Central memory CD8-positive, alpha-beta T cell (primary cell): ENCODE data around the gene MYO1F.

ENCODE experiments used
- ATAC-seq: fragments of 150-1000 bp; cut with Tn5 transposase; replicated peaks from 2 replicates; pipeline ENCODE4 v1.10.0; 2022; ENCODE audit warnings: mild to moderate bottlenecking, moderate FRiP score, moderate number of reproducible peaks; ENCODE audit not compliant: poor library complexity, severe bottlenecking; ENCODE audit errors: extremely low read depth
- DNase-seq, 2 donors: peaks; one replicate each; pipeline ENCODE4 v3.0.0; 2021; ENCODE audit warnings: low spot score in 2 of 2
- H3K27ac Mint-ChIP-seq: one replicate; pipeline ENCODE4 v1.8.0; 2022; ENCODE audit warnings: low read depth, mild to moderate bottlenecking, moderate library complexity, mixed read lengths
- H3K27me3 Mint-ChIP-seq: one replicate; pipeline ENCODE4 v1.8.0; 2022; ENCODE audit warnings: mixed read lengths
- H3K36me3 Mint-ChIP-seq: one replicate; pipeline ENCODE4 v1.8.0; 2022; ENCODE audit warnings: mild to moderate bottlenecking, moderate library complexity, mixed read lengths; ENCODE audit not compliant: insufficient read depth
- H3K4me1 Mint-ChIP-seq: one replicate; pipeline ENCODE4 v1.8.0; 2022; ENCODE audit warnings: mixed read lengths
- H3K4me3 Mint-ChIP-seq: one replicate; pipeline ENCODE4 v1.8.0; 2022; ENCODE audit warnings: mild to moderate bottlenecking, moderate library complexity, mixed read lengths
- H3K9me3 Mint-ChIP-seq: one replicate; pipeline ENCODE4 v1.8.0; 2022; ENCODE audit warnings: mixed read lengths

The MYO1F gene

DNA sequence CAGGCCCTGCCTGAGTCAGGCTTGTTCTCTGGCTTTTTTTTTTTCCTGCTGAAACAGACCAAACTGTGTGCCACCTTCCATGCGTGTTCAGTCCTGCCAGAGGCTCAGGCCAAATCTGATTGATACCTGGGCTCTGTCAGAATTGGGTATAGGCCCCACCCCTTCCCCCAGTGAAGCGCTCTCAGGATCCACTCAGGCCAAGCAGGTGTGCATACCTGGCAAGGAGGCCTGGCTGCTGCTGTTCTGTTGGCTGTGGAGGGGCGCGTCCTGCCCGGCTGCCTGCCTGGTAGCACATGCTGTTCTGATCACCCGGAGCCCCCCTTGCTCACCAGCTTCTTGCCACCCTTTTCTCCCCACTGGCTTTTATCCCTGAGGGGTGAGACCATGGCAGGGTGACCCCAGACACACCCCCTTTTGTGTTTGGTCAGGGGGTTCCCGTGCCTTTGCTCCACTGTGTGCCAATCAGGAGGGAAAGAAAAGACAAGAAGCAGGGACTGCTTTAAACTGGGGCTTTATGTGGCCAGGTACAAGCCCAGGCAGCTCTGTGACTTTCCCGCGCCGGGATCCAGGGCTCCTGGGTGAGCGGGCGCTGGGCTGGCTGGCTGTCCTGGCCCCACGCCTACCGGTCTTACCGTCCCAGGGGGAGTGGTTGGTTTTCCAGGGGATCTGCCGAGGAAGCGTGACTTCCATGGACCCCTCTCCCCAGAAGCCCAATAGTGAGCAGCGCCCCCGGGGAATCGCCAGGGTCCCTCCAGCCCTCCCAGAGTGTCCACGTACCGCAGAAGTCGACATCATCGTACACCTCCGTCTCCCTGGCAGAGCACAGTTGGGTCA lies 87.5 kb downstream of the MYO1F start:
- peaks cover 52% of the 10 kb centered on the region for H3K36me3 Mint-ChIP-seq
- no peaks in the 10 kb centered on the region for H3K9me3 Mint-ChIP-seq
- peak overlapping the region; percentile 25 for H3K27ac Mint-ChIP-seq
- H3K4me1 Mint-ChIP-seq = peaks cover 27% of the 10 kb centered on the region
- DNase-seq (no peak), ATAC-seq (no peak)
- no peaks in the 10 kb centered on the region for H3K27me3 Mint-ChIP-seq
- no peak overlapping the region for H3K4me3 Mint-ChIP-seq

DNA sequence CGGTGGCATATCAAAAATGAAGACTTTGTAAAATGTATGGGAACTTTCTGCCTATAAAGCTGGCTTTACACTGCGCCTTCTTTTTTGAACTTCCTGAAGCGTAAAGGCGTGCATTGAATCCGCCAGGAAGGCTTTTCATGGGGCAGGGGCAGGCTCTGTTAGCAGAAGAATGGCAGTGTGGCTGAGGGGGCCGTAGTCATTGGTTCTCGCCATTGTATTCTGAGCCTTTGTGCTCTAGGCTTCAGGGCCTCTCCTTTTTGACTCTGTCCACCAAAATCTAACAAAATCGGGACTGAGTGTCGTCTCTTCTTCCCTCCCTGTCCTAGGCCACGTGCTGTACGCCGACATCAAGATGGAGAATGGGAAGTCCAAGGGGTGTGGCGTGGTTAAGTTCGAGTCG lies 88.9 kb downstream of the MYO1F start:
- Mint-ChIP-seq H3K4me1 (peaks cover 27% of the 10 kb centered on the region), H3K9me3 (no peaks in the 10 kb centered on the region), H3K36me3 (peaks cover 63% of the 10 kb centered on the region), H3K27ac (peak overlapping the region; percentile 81), H3K4me3 (peak overlapping the region; percentile 62), H3K27me3 (no peaks in the 10 kb centered on the region)
- no peak for ATAC-seq
- no peak for DNase-seq

DNA sequence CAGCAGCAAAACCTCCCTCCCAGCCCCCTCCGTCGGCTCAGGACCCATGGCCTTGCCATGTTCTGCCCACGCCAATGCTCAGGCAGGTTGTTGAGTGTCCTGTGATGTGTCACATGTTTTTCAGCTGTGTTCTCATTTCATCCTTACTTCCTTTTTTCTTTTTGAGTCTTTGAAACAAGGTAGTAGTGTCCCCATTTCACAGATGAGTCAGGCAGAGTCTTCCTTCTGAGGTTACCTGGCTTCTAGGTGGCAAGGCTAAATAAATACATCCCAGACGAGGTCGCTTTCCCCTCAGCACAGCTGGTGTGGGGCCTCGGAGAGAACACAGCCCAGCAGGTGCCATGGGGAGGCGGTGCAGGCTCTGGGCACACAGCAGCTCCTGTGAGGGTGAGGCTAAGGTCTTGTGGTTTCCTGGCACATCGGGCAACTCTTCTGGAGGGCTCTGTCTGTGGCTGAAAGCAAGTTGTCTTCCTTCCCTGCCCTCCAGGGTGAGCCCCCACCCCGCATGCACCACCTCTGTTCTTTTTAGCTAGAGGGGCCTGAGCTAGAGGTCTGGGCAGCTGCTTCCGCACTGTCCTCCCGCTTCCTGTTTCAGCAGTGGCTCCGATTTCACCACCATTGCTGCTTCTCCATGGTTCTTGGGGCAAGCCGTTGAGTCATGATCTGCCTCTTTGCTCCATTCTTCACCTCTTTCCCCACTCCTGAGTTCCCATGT lies 89.9 kb downstream of the MYO1F start:
- ATAC-seq = peak; percentile 83
- Mint-ChIP-seq H3K36me3 (peaks cover 73% of the 10 kb centered on the region), H3K27me3 (no peaks in the 10 kb centered on the region), H3K9me3 (no peaks in the 10 kb centered on the region), H3K4me3 (peak overlapping the region; percentile 62), H3K27ac (peak overlapping the region; percentile 81), H3K4me1 (peaks cover 37% of the 10 kb centered on the region)
- peak; percentile 42 to 46 for DNase-seq

DNA sequence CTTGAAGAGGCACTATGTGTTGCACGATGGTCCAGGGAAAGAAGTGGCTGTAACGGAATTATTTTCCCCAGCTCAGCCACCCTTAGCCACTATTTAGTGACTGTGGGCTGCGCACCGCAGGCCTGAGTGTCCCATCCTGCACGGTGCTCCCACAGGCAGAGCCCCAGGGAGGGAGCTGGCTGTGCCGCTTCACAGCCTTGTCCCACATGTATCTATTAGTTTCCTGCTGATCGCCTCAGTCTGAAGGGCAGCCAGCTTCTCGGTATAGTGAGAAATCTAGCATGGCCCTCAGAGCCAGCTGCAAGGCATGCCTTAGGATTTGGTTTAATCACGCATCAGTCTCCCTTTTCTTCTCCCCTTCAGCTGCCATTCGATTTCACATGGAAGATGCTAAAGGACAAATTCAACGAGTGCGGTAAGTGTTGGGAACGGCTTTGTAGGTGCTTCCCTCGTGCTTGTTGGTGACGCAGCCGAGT lies 90.5 kb downstream of the MYO1F start:
- peaks cover 79% of the 10 kb centered on the region for H3K36me3 Mint-ChIP-seq

DNA sequence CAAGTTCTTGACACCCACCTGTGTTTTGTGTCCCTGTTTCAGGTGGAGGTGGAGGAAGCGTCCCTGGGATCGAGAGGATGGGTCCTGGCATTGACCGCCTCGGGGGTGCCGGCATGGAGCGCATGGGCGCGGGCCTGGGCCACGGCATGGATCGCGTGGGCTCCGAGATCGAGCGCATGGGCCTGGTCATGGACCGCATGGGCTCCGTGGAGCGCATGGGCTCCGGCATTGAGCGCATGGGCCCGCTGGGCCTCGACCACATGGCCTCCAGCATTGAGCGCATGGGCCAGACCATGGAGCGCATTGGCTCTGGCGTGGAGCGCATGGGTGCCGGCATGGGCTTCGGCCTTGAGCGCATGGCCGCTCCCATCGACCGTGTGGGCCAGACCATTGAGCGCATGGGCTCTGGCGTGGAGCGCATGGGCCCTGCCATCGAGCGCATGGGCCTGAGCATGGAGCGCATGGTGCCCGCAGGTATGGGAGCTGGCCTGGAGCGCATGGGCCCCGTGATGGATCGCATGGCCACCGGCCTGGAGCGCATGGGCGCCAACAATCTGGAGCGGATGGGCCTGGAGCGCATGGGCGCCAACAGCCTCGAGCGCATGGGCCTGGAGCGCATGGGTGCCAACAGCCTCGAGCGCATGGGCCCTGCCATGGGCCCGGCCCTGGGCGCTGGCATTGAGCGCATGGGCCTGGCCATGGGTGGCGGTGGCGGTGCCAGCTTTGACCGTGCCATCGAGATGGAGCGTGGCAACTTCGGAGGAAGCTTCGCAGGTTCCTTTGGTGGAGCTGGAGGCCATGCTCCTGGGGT lies 91.5 kb downstream of the MYO1F start:
- Mint-ChIP-seq H3K27ac (peak overlapping the region; percentile 81), H3K9me3 (no peaks in the 10 kb centered on the region), H3K4me1 (peaks cover 50% of the 10 kb centered on the region), H3K4me3 (no peak overlapping the region), H3K27me3 (no peaks in the 10 kb centered on the region), H3K36me3 (peaks cover 77% of the 10 kb centered on the region)
- no peak for DNase-seq
- no peak for ATAC-seq

More for the DNA sequence above, 90.5 kb downstream of the MYO1F start:
- Mint-ChIP-seq H3K4me1 (peaks cover 41% of the 10 kb centered on the region), H3K4me3 (peak overlapping the region; percentile 62), H3K27me3 (no peaks in the 10 kb centered on the region), H3K27ac (peak overlapping the region; percentile 81), H3K9me3 (no peaks in the 10 kb centered on the region)
- ATAC-seq = no peak
- no peak for DNase-seq

DNA sequence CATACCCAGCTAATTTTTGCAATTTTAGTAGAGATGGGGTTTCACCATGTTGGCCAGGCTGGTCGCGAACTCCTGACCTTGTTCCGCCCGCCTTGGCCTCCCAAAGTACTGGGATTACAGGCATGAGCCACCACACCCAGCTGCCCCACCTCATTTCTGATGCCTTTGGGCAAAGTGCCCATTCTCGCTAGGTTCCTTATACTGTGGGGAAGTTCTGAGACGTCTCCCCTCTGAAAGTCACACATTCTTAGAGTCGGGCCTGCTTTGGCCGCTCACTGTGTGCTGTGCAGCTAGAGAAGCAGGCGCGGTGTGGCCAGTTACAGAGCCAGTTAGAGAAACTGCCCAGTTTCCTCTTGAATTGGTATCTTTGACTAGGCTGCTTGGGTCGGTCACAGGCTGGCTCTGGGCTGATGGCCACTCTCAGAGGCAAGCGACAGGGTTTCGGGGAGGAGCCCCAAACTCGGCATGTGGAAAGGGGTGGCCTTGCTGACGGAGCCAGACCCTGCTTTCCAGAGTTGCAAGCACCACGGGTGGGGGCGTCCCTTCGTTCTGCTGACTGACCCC lies 92.8 kb downstream of the MYO1F start:
- Mint-ChIP-seq H3K36me3 (peaks cover 79% of the 10 kb centered on the region), H3K4me1 (peaks cover 53% of the 10 kb centered on the region), H3K4me3 (no peak overlapping the region), H3K27me3 (no peaks in the 10 kb centered on the region), H3K27ac (peak overlapping the region; percentile 35), H3K9me3 (no peaks in the 10 kb centered on the region)
- DNase-seq = no peak
- no peak for ATAC-seq

DNA sequence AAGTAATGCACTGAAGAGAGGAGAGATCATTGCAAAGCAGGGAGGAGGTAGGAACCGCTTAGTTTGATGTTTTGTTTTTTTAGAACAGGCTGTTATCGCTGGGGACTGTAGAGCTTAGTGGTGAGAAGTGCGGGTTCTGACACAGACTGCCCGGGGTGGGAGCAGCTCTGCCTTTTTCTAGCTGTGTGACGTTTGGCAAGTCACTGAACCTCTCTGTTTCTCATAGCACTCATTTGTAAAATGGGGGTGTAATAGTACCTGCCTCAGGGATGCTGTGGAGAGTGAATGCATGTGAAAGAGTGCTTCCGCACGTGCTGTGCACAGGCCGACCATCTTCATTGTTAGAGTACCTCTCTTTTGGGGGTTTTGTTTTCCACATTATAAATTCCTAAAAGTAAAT lies 94.1 kb downstream of the MYO1F start:
- Mint-ChIP-seq H3K9me3 (no peaks in the 10 kb centered on the region), H3K36me3 (peaks cover 81% of the 10 kb centered on the region), H3K27me3 (no peaks in the 10 kb centered on the region), H3K27ac (no peak overlapping the region), H3K4me3 (no peak overlapping the region), H3K4me1 (peaks cover 57% of the 10 kb centered on the region)
- DNase-seq = no peak
- ATAC-seq = no peak

DNA sequence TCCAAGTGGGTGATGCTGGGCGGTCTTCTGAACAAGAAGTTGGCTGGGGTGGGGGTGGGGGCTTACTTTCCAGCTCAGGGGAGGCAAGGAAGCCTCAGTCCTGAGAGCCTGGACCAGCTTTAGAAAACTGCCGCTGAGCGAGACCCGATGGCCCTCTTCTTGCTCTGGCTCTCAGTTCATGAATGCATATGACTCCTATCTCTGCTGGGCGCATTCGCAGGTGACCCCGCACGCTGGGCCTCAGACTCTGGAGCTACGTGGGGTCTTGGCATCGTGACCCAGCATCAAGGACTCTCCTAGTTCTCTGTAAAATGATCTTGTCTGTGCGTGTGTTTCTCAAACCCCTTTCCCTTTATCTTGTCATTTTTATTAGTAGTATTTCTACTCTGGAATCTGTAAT lies 94.5 kb downstream of the MYO1F start:
- H3K9me3 Mint-ChIP-seq = no peaks in the 10 kb centered on the region
- no peak for DNase-seq
- no peak overlapping the region for H3K4me3 Mint-ChIP-seq
- H3K36me3 Mint-ChIP-seq = peaks cover 82% of the 10 kb centered on the region
- H3K27ac Mint-ChIP-seq = no peak overlapping the region
- no peak for ATAC-seq
- no peaks in the 10 kb centered on the region for H3K27me3 Mint-ChIP-seq
- peaks cover 57% of the 10 kb centered on the region for H3K4me1 Mint-ChIP-seq

DNA sequence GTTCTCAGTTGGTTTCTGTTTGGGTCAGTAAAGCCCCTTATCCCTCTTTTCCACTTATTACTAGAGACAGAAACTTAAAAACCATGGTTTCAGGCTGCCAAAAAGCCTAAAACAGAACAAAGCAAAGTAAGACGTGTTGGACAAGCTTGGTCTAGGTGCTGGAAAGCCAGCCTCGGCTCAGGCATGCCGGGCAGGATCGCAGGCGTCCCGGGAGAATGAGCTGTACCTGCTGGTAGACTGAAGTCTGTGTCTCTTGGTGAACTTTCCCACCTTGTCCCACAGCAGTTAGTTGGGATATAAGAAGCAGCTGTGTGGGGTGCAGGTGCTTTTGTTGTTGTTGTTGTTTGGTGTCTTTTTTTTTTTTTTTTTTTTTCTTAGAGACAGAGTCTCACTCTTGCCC lies 95.6 kb downstream of the MYO1F start:
- no peak for DNase-seq
- Mint-ChIP-seq H3K36me3 (peaks cover 76% of the 10 kb centered on the region), H3K27me3 (no peaks in the 10 kb centered on the region), H3K4me1 (peaks cover 50% of the 10 kb centered on the region), H3K4me3 (no peak overlapping the region), H3K9me3 (no peaks in the 10 kb centered on the region), H3K27ac (peak overlapping the region; percentile 67)
- no peak for ATAC-seq

DNA sequence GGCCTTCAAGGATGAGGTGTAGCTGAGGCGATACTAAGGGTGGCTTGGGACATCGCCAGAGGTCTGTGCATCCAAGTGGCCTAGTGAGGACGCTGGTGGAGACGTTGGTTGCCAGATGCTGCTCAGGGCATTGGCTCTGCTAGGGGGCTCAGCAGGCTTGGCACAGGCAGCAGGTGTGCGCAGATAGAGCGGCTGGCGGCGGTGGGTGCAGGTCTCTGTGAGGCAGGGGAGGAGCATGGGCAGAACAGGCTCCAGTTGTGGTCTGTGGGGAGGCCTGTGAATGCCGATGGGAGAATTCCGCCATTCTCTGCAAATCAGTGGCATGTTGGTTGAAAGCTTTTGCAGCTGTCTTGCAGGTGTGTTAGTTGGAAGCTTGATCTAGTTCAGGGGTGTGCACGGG lies 96.0 kb downstream of the MYO1F start:
- ATAC-seq (no peak), DNase-seq (no peak)
- peak overlapping the region; percentile 67 for H3K27ac Mint-ChIP-seq
- H3K36me3 Mint-ChIP-seq = peaks cover 76% of the 10 kb centered on the region
- H3K9me3 Mint-ChIP-seq = no peaks in the 10 kb centered on the region
- peaks cover 49% of the 10 kb centered on the region for H3K4me1 Mint-ChIP-seq
- H3K4me3 Mint-ChIP-seq = peak overlapping the region; percentile 36
- no peaks in the 10 kb centered on the region for H3K27me3 Mint-ChIP-seq

DNA sequence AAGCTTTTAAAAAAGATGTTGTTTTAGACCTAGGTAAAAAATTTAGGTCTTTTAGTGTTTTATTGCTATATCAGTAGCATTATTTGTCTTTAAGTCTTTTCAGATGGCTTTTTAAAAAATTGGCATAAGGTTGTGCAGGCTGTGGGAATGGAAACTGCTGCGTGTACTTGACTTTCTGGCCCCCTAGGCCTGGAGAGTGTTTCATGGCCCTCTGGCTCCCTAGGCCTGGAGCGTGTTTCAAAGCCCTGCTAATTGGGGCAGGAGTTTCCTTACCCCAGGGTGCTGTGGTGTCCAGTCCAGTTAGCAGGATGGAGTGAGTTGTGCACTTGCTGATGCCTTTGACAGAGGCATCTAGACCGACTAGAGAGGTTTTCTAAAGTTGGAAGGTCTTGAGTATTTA lies 98.6 kb downstream of the MYO1F start:
- Mint-ChIP-seq H3K4me1 (peaks cover 51% of the 10 kb centered on the region), H3K36me3 (peaks cover 76% of the 10 kb centered on the region), H3K9me3 (no peaks in the 10 kb centered on the region), H3K27ac (peak overlapping the region; percentile 19), H3K4me3 (peak overlapping the region; percentile 35), H3K27me3 (no peaks in the 10 kb centered on the region)
- no peak for ATAC-seq
- no peak for DNase-seq

DNA sequence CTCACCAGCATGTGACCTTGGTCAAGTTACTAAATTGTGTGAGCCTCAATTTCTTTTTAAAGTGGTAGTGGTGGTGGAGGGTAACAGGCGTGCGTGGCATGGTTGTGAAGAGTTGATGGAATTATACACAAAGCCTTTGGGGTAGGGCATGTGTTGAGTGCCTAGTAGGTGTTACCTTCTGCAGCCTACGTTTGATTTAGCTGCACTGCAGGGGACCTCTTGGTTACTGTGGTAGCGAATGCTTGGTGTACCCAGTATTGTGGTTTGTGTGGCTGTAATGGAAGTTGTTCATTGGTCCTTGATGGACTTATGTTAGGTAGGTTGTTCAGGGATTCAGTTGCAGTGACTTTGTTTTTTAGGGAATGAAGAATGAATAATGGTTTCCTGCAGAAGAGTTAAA lies 99.4 kb downstream of the MYO1F start:
- H3K4me3 Mint-ChIP-seq = peak overlapping the region; percentile 35

More for the DNA sequence above, 99.4 kb downstream of the MYO1F start:
- Mint-ChIP-seq H3K36me3 (peaks cover 74% of the 10 kb centered on the region), H3K27me3 (no peaks in the 10 kb centered on the region), H3K9me3 (no peaks in the 10 kb centered on the region), H3K27ac (peak overlapping the region; percentile 19), H3K4me1 (peaks cover 46% of the 10 kb centered on the region)
- no peak for DNase-seq
- peak; percentile 43 for ATAC-seq
